Effector memory CD8-positive, alpha-beta T cell (primary cell): ENCODE results near the gene LRP1B.

ENCODE experiments used
- ATAC-seq: fragments of 150-1000 bp; cut with Tn5 transposase; replicated peaks from 2 replicates; pipeline ENCODE4 v1.10.0; 2021; ENCODE audit warnings: mild to moderate bottlenecking, moderate library complexity
- DNase-seq, 3 experiments: peaks; one replicate each; pipeline ENCODE4 v3.0.0; 2021
- H3K27ac Mint-ChIP-seq, 2 donors: one replicate each; pipeline ENCODE4 v1.8.0; 2022; ENCODE audit warnings: mild to moderate bottlenecking in 2 of 2, mixed read lengths in 2 of 2, moderate library complexity in 2 of 2
- H3K27me3 Mint-ChIP-seq, 2 donors: one replicate each; pipeline ENCODE4 v1.8.0; 2022; ENCODE audit warnings: mixed read lengths in 2 of 2
- H3K36me3 Mint-ChIP-seq: one replicate; pipeline ENCODE4 v1.8.0; 2022; ENCODE audit warnings: mild to moderate bottlenecking, moderate library complexity, mixed read lengths; ENCODE audit not compliant: insufficient read depth
- H3K4me1 Mint-ChIP-seq, 2 donors: one replicate each; pipeline ENCODE4 v1.8.0; 2022; ENCODE audit warnings: low read depth in 2 of 2, mixed read lengths in 2 of 2
- H3K4me3 Mint-ChIP-seq, 2 donors: one replicate each; pipeline ENCODE4 v1.8.0; 2022; ENCODE audit warnings: mild to moderate bottlenecking in 2 of 2, mixed read lengths in 2 of 2, moderate library complexity in 2 of 2
- H3K9me3 Mint-ChIP-seq, 2 donors: one replicate each; pipeline ENCODE4 v1.8.0; 2022; ENCODE audit warnings: mixed read lengths in 2 of 2

Gene LRP1B

DNA sequence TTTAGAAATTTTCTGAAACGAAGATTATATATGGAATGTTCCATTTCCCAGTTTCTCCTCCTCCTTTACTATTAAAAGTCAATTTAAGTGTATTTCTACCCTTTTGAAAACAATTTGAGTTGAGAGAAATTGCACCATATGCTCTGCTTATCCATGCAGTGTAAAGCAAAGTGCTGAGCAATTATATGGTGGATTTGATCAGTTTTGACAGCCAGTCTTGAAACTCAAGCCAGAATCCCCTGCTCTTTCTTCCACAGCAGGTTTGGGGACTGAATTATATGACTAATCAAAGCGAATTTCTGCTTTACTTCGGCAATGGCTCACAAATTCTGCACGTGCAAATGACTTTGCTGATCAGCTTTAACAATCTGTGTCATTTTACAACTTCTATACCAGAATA, 1183.6 kb downstream of the LRP1B start:
- Mint-ChIP-seq H3K36me3 (no peaks in the 10 kb centered on the region), H3K4me3 (no peak overlapping the region), H3K27me3 (no peaks in the 10 kb centered on the region), H3K4me1 (no peaks in the 10 kb centered on the region), H3K9me3 (peaks cover 0 to 11% of the 10 kb centered on the region in 2 donors), H3K27ac (no peak overlapping the region)
- no peak for DNase-seq
- no peak for ATAC-seq

DNA sequence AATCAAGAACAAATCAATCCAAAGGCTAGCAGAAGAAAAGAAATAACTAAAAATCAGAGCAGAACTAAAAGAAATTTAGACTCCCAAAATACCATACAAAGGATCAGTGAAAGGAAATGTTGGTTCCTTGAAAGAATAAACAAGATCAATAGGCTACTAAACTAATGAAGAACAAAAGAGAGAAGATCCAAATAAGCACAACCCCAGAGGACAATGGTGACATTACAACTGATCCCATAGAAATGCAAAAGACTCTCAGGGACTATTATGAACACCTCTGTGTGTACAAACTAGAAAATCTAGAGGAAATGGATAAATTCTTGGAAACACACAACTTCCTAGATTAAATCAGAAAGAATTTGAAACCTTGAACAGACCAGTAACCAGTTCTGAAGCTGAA, 1186.9 kb downstream of the LRP1B start:
- H3K4me1 Mint-ChIP-seq = no peaks in the 10 kb centered on the region
- H3K9me3 Mint-ChIP-seq = peaks cover 7 to 15% of the 10 kb centered on the region in 2 donors
- ATAC-seq (no peak), DNase-seq (no peak)
- no peaks in the 10 kb centered on the region for H3K27me3 Mint-ChIP-seq
- no peak overlapping the region for H3K27ac Mint-ChIP-seq
- H3K4me3 Mint-ChIP-seq = no peak overlapping the region
- H3K36me3 Mint-ChIP-seq = no peaks in the 10 kb centered on the region

DNA sequence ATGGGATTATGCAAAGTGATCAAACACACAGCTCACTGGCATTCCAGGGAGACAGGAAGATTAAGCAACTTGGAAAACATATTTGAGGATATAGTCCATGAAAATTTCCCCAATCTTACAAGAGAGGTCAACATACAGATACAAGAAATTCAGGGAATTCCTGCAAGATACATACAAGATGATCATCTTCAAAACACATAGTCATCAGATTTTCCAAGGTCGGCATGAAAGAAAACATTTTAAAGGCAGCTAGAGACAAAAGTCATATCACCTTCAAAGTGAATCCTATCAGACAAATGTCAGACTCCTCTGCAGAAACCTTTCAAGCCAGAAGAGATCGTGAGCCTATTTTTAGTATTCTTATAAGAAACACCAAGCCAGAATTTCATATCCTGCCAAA, 1188.5 kb downstream of the LRP1B start:
- Mint-ChIP-seq H3K4me3 (no peak overlapping the region), H3K4me1 (no peaks in the 10 kb centered on the region), H3K27ac (no peak overlapping the region), H3K27me3 (no peaks in the 10 kb centered on the region), H3K36me3 (no peaks in the 10 kb centered on the region), H3K9me3 (peaks cover 7 to 15% of the 10 kb centered on the region in 2 donors)
- ATAC-seq (no peak), DNase-seq (no peak)

DNA sequence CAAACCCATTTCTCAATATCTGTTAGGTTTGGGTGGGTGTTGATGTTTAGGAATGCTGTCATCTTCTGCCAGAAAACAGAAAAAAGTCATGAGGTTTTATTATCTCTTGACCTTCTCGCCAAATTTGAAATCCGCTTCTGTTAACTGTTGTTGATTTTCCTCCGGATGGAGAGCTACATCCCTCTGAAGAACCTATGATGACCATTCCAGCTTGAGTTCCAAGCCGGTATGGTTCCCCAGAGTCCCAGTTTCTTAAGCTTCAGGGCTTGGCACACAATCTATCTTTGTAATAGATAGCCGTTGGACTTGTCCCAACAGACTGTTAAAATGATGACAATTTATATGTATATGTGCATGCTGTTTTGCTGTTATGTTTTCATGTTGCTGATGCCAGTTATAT, 1201.0 kb downstream of the LRP1B start:
- DNase-seq (no peak), ATAC-seq (no peak)
- Mint-ChIP-seq H3K9me3 (peaks cover 0 to 5% of the 10 kb centered on the region in 2 donors), H3K27me3 (no peaks in the 10 kb centered on the region), H3K36me3 (no peaks in the 10 kb centered on the region), H3K27ac (no peak overlapping the region), H3K4me3 (no peak overlapping the region), H3K4me1 (no peaks in the 10 kb centered on the region)

DNA sequence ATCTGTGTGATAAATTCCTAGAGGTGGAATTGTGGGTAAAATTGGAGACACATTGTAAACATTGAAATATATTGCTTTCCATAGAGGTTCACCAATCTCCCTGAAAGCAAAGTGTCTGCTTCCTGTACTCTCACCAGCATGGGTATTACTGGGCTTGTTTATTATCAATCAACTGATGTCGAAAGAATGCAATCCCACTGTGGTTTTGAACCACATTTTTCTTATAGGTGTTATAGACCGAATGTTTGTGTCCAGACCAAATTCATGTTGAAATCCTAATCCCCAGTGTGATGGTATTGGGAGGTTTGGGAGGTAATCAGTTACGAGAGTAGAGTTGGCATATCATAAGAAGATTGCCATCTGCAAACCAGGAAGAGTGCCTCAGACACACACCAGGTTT, 1212.4 kb downstream of the LRP1B start:
- H3K9me3 Mint-ChIP-seq = peaks cover 13 to 16% of the 10 kb centered on the region in 2 donors
- ATAC-seq (no peak), DNase-seq (no peak)
- H3K4me3 Mint-ChIP-seq = no peak overlapping the region
- no peak overlapping the region for H3K27ac Mint-ChIP-seq
- no peaks in the 10 kb centered on the region for H3K27me3 Mint-ChIP-seq
- no peaks in the 10 kb centered on the region for H3K4me1 Mint-ChIP-seq
- H3K36me3 Mint-ChIP-seq = no peaks in the 10 kb centered on the region

DNA sequence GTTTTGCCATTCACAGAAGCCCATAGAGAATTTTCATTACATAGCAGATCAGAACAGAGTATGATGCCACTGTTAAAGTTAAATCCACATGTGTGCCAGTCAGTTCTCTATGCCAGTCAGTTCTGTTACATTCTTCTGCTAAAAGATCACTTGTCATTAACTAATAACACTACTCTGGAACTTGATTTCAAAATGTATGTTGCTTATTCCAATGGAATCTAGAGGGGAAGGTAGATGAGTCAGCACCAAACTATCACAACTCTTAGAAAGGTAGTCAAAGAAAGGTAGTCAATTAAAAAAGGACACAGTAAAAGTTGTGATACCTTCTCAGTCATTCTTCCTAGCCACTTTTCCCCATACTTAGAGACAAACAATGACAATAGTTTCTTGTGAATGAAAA, 1214.4 kb downstream of the LRP1B start:
- Mint-ChIP-seq H3K4me3 (no peak overlapping the region), H3K27me3 (no peaks in the 10 kb centered on the region), H3K4me1 (no peaks in the 10 kb centered on the region), H3K36me3 (no peaks in the 10 kb centered on the region), H3K27ac (no peak overlapping the region), H3K9me3 (peaks cover 13 to 16% of the 10 kb centered on the region in 2 donors)
- no peak for ATAC-seq
- DNase-seq = no peak

DNA sequence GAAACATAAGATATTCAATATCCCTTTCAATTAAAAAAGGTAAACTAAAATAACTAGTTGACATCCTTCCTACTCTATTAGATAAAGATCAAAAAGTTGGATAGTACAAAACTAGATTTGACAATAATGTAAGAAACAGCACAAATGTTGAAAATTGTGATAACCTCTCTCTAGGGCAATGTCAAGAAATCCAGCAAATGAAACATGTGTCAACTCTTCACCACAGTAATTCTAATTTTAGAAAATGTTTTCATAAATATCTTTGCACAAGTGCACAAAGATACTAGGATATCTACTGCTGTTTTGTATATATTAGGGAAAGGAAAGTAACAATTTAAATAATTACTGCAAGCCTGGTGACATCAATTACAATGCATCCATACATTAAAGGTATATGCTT, 1220.1 kb downstream of the LRP1B start:
- DNase-seq (no peak), ATAC-seq (no peak)
- H3K36me3 Mint-ChIP-seq = no peaks in the 10 kb centered on the region
- no peak overlapping the region for H3K27ac Mint-ChIP-seq
- H3K9me3 Mint-ChIP-seq = peaks cover 10 to 16% of the 10 kb centered on the region in 2 donors
- no peaks in the 10 kb centered on the region for H3K4me1 Mint-ChIP-seq
- no peaks in the 10 kb centered on the region for H3K27me3 Mint-ChIP-seq
- H3K4me3 Mint-ChIP-seq = no peak overlapping the region

DNA sequence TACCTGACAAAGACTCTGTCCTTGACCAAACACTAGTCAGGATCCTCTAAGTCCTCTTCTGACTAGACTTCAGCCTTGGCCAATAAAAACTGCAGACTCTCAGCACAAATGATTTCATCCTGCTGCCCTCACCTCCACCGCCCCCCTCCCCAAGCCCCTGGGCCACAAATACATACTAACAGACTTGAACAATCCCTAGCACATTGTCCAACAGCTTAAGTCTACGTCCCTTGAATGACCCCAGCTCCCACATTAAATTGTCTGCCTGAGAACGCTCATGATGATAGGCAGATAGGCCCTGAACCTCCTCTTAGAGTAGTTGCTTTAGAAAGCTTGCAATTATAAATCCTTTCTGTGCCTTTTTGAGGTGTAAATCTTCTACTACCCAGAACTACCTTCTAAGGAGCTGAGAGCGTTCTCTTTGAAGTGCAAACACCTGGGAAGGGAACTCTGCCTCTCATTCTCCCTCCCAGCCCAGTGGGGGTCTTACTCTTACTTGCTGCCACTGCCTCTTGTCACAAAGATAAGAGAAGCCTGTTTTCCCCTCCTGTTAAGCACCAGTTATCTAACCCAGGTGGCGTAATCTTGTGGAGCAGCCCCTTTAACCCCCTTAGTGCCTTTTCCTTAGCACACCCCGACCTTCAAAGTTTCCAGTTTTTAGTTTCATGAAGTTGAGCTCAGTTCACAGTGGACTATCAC, 1225.6 kb downstream of the LRP1B start:
- H3K9me3 Mint-ChIP-seq = peaks cover 0 to 6% of the 10 kb centered on the region in 2 donors
- DNase-seq (no peak), ATAC-seq (no peak)
- H3K4me3 Mint-ChIP-seq = no peak overlapping the region
- no peaks in the 10 kb centered on the region for H3K27me3 Mint-ChIP-seq
- no peak overlapping the region for H3K27ac Mint-ChIP-seq
- H3K4me1 Mint-ChIP-seq = no peaks in the 10 kb centered on the region
- no peaks in the 10 kb centered on the region for H3K36me3 Mint-ChIP-seq

DNA sequence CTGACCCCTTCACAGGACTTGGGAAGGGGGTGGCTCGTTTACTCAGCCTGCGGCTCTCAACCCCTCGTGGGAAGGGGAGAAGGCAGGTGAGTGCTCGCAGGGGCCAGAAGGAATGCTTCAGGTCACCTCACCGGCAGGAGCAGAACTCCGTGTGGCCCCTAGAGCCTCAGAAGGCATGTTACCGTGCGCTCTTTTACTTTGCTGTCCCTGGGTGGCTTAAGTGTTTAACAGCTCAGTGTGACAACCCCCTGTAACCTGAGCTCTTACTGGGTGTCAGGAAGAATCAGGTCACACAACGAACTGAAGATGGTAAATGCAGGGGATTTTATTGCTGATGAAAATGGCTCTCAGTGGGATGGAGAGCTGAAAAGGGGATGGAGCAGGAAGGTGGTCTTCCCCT, 1235.4 kb downstream of the LRP1B start:
- ATAC-seq = no peak
- H3K9me3 Mint-ChIP-seq = peaks cover 19% of the 10 kb centered on the region in 2 donors
- no peak overlapping the region for H3K4me3 Mint-ChIP-seq
- no peak overlapping the region for H3K27ac Mint-ChIP-seq
- no peaks in the 10 kb centered on the region for H3K36me3 Mint-ChIP-seq
- H3K27me3 Mint-ChIP-seq = no peaks in the 10 kb centered on the region
- H3K4me1 Mint-ChIP-seq = no peaks in the 10 kb centered on the region
- DNase-seq = no peak

DNA sequence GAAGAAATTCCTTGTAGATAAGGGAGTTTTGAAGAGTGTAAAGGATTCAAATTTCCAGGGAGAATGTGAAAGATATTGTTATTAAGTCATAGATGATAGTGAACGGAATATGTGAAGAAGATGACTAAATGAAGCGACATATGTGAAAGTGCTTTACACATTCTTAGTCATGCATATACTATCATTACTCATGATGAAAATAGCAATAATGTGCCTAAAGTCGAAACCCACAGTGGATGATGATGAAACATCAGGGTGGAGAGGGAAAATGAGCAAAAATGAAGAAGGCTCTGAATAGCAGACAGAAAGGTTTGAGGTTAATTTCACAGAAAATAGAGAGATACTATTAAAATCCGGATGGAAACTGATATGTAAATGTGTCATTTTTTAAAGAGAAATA, 1237.1 kb downstream of the LRP1B start:
- Mint-ChIP-seq H3K27me3 (no peaks in the 10 kb centered on the region), H3K36me3 (no peaks in the 10 kb centered on the region), H3K9me3 (peaks cover 19% of the 10 kb centered on the region in 2 donors), H3K27ac (no peak overlapping the region), H3K4me1 (no peaks in the 10 kb centered on the region), H3K4me3 (no peak overlapping the region)
- no peak for ATAC-seq
- DNase-seq = no peak

DNA sequence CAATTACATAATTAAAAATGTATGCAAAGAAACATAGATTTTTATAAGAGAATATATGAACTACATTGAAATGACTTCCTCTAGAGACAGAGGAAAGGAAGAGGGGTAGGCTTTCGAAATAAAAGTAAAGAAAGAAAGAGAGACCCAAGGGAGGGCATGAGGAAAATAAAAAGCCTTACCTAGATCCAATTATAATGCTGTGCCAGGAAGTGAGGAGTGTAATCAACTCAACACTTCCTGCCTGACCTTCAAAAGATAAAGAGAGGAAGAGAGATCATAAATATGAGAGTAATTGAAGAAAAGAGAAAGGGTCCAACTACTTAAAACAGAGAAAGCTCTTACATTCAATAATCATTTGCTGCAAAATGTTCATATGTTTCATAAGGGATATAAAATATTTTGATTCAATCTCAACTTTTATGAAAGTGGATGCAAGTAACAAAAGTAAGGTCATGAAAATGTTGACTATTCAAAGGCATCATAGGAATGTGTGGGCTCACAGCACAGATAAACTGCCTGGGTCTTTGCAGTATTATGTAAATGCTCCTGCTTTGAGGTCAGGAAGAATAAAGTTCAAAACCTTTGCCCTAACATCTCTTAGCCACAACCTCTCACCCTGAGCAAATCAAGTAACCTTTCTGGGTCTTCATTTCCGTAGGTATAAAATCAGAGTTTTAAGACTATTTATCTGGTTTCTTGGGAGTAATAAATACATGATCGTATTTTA, 1237.7 kb downstream of the LRP1B start:
- no peak for DNase-seq
- no peaks in the 10 kb centered on the region for H3K27me3 Mint-ChIP-seq
- H3K9me3 Mint-ChIP-seq = peaks cover 16 to 19% of the 10 kb centered on the region in 2 donors
- H3K4me1 Mint-ChIP-seq = no peaks in the 10 kb centered on the region
- no peaks in the 10 kb centered on the region for H3K36me3 Mint-ChIP-seq
- H3K27ac Mint-ChIP-seq = no peak overlapping the region
- no peak overlapping the region for H3K4me3 Mint-ChIP-seq
- ATAC-seq = no peak

DNA sequence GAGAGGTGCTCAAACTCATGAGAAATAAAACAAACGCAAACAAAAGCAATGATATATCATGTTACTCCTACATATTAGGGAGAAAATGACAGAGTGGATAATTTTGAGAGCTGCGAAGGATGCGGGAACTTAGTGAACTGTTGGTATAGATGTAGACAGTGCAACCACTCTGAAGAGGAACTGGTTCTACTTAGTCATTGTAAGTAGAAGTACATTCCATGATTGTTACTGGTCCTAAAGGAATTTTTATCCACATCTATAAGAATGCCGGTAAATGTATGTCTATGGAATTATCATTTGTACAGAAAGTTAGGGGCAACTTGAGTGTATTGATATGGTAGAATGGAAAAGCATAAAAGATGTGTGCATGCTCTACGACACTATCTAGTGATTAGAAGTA, 1238.4 kb downstream of the LRP1B start:
- H3K4me1 Mint-ChIP-seq = no peaks in the 10 kb centered on the region
- DNase-seq = no peak
- no peak overlapping the region for H3K4me3 Mint-ChIP-seq
- ATAC-seq = no peak
- H3K27me3 Mint-ChIP-seq = no peaks in the 10 kb centered on the region
- peaks cover 15 to 25% of the 10 kb centered on the region in 2 donors for H3K9me3 Mint-ChIP-seq
- H3K36me3 Mint-ChIP-seq = no peaks in the 10 kb centered on the region
- no peak overlapping the region for H3K27ac Mint-ChIP-seq

DNA sequence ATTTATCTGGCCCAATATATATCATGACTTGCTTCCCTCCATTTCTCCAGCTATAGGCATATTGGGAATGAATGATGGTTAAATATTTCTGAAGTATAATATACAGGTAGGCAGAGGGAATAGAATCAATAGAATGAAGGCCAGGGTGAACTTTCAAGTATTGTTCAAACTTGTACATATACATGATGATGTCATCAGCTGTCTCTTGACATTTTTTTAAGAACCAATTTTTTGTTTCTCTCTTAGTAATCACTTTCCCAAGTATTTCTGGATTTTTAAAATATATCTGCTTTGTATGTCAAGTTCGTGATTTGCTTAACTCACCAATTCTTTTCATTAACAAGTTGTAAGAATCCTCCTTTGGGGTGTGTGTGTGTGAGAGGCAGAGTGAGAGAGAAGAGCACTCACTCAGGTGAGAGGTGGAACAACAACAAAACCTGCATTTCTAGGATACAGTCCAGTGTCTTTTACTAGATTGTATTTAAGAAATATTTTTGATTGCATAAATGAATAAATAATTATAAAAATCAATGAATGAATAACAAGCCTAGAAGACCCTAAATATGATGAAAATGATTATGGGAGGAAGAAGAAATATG, 1239.1 kb downstream of the LRP1B start:
- Mint-ChIP-seq H3K4me1 (no peaks in the 10 kb centered on the region), H3K27ac (no peak overlapping the region)

More for the DNA sequence above, 1239.1 kb downstream of the LRP1B start:
- Mint-ChIP-seq H3K36me3 (no peaks in the 10 kb centered on the region), H3K27me3 (no peaks in the 10 kb centered on the region), H3K4me3 (no peak overlapping the region), H3K9me3 (peaks cover 15 to 27% of the 10 kb centered on the region in 2 donors)
- ATAC-seq (no peak), DNase-seq (no peak)
